HTR-8/SVneo (cell line): ENCODE data around the gene TMC4.
A peak's percentile ranks its signal among the peaks of the same experiment; 100 is the strongest.

Experiments used
- DNase-seq: peaks from one replicate; pipeline ENCODE4 v3.0.0; 2011; ENCODE audit warnings: low spot score, mixed read lengths; ENCODE audit not compliant: insufficient read length
- FAIRE-seq: peaks from 2 replicates; lab custom pipeline; 2011; peaks lifted over from hg19 to GRCh38; lab: Jason Lieb, UNC

The TMC4 gene

DNA sequence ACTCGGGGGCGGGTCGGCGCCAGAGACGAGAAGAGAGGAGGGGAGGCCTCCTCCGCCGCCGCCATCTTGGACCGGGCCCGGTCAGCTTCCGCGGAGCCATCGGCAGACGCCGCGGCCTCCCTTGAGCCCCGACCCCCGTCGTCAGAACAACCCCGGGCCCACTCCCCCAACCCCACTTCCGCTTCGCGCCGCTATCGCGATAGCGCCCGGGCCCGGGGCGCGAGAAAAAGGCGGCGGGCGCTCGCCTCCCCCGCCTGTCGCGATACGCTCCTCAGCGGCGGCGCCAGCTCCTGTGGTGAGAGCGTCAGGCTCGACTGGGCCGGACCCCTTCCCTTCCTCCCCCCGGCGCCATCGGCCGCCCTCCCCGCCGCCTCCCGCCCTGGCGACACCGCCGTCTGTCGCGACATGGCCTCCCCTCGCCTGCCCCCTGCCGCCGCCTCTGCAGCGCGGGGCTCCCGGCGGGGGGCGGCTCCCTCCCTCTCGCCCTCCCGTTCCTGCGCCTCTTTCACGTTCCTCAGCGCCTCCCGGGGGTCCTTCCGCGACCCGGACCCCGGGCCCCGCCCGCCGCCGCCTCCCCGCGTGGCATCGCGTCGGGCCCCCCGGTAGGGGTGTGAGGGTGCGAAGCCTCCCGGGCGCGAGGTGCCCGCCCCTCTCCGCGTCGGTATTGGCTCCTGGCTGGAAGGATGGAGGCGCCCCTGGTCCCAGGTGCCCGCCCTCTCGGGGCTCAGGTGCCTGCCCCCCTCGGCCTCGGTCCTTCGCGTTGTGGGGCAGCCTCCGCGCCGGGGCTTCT lies 35.1 kb downstream of the TMC4 start, which contains the start of gene CNOT3:
Gene CNOT3, plus strand, starts transcription at position 64 of the 790 bp plus-strand sequence. CDS start 5,217 bp downstream, outside the sequence.
- no peak for FAIRE-seq
- no peak for DNase-seq

DNA sequence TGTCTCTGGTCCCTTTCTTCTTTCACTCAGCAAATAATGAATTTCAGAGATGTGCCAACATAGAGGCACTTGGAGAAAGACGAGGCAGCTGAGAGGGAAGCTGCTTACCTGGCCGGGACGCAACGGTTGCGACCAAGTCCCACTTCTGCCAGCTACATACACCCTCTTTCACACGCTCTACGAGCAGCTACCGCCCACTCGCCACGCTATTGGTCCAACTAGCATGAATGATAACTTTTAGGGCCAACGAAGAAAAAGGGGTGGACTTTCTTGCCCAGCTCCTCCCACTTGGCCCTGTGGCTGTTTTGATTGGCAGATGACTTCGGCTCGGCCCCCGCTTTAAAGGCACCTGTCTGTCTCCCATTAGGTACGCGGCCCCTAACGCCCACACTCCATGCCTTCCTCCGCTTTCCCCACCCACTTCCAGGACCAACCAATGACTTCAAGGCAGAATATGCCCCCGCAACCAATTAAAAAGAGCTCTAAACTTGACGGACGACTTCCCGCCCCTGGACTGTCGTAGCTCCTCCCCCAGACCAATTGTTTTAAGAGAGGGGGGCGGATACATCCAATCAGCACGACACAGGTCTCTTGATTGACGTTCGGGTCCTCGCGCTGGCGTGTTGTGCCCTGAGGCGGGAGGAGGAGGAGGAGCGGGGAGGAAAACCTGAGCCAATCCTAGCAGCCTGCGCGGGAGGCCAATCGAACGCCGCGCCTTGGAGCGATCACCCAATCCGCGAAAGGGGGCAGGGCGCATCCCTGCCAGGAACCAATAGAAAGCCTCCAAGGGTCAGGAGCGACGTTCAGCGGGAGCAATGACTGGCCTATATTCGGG lies 35.9 kb downstream of the TMC4 start:
- DNase-seq (peak; percentile 99), FAIRE-seq (peak; percentile 95)

DNA sequence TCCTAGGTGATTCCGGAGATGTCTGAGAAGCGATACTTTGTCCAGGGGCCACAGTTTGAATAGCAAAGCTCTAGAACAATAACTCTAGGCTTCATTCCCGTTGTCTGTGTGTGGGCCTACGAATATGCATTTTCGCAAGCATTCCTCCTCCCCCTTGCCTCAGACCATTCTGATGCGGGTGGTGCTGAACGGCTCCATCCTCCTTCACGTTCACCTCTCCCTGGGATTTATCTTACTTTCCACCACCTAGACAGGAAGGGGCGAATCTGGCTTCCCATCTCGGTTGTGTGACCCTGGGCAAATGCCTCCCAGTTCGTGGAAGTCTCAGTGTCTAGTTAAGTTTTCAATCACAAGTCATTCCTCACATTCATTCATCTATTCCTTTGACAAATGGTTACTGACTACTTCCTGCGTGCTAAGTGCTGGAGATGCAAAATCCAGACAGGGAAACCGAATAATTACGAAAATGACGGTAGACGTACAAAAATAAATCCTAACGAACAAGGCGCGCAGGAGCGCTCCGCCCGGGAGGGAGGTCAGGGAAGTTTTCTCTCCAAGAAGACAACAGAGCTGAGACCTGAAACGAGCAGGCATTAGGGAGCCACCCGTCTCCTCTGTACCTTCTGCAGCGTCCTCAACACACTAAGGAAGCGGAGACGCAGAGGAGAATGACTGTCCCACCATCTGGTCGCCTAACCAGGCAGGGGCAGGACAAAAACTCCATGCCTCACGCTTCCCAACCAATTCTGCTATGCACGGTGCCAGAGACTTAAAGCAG lies 36.7 kb downstream of the TMC4 start:
- FAIRE-seq (no peak), DNase-seq (peak; percentile 41)

DNA sequence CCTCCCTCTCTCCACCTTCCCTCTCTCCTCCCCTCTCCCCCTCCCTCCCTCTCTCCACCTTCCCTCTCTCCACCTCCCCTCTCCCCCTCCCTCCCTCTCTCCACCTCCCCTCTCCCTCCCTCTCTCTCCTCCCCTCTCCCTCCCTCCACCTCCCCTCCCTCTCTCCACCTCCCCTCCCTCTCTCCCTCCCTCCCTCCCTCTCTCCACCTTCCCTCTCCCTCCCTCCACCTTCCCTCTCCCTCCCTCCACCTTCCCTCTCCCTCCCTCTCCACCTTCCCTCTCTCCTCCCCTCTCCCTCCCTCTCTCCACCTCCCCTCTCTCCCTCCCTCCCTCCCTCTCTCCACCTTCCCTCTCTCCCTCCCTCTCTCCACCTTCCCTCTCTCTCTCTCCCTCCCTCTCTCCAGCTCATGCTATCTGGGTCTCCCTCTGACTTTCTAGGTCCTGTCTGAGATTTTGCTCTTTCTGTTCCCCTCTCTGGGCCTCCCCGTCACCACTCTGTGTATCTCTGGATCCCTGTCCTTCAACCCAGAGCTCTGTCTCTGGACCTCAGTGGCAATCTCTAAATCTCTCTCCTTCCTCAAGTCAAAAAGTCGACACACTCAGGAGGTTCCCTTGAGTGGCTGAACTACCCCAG lies 38.9 kb downstream of the TMC4 start:
- FAIRE-seq (no peak), DNase-seq (no peak)

DNA sequence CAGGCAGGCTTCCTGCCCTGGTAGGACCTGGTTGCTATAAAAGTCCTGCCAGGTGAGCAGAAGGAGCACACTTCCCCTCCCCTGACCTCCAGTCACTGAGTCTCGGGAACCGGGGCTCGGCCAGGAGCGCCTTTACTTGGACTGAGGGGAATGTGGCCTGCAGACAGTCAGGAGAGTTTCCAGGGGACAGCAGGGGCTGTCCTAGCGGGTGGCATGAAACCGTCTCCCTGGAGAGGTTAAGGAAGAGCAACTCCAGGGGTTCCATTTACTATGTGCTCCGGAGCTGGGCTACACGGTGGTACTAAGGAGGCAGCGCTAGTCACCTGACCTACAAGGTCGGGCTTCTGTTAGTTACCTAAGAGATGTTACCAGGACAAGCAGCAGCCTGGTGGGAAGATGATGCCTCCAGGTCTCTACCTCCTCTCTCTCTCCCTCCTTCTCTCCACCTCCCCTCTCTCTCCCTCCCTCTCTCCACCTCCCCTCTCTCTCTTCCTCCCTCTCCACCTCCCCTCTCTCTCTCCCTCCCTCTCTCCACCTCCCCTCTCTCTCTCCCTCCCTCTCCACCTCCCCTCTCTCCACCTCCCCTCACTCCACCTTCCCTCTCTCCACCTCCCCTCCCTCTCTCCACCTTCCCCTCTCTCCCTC lies 39.5 kb downstream of the TMC4 start:
- FAIRE-seq (no peak), DNase-seq (no peak)

DNA sequence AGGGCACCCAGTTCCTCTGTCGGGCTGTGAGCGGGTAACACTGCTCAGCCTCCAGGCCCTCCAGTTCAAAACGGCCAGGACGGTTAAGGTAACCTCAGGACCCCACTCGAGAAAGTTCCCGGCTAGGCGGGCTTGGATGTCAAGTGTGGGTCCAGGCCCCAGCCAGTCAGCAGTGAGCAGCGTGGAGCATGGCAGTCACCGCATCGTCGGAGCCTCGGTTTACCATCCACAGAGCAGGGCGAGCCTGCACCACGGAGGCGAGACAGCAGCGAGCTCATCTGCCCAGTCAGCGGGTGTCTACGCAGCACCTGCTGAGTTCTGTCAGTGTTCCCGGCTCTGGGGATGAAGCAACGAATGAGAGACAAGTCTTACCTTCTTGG lies 43.4 kb downstream of the TMC4 start:
- FAIRE-seq = no peak
- DNase-seq = no peak

DNA sequence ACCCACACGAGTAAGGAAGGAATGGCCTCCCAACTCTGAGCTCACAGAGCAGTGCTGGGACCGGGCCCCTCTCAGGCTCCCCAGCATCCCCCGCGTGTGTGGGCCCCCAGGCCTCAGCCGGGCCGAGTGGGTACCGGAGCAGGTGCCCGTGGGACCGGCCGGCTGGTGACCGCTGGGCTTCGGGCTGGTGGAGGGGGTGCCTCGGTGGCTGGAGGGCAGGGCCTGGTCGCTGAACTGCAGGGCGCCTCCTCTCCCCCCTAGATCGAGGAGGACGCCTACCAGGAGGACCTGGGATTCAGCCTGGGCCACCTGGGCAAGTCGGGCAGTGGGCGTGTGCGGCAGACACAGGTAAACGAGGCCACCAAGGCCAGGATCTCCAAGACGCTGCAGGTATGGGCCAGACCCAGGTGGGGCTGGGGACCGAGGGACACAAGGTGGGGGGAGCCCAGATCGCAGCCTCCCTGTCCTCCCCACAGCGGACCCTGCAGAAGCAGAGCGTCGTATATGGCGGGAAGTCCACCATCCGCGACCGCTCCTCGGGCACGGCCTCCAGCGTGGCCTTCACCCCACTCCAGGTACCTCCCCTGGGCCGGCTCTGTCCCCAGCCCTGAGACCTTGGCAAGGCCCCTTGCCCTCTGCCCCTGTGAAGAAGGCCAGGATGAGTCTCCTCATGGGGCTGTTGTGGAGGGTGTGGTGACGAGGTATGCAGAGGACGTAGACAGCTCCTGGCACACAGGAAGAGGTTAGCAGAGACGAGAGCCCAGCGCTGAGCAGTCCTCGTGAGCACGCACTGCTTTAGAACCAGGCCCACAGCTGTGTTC lies 44.0 kb downstream of the TMC4 start:
- no peak for DNase-seq

DNA sequence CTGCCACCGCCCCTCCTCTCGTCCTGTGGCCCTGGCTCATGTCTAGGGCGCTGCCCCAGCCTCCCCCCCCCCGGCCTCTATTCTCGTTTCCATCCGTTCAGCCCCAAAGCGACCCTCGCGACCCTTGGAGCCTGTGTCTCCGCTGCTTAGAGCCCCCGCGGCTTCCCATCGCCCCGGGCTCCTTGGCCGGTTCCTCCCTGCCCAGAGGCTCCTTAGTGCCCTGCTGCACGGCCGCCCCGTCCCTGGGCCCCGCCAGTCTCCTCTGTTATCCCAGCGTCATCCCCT lies 44.6 kb downstream of the TMC4 start:
- FAIRE-seq (no peak), DNase-seq (no peak)

More for the DNA sequence above, 44.0 kb downstream of the TMC4 start:
- FAIRE-seq = no peak

DNA sequence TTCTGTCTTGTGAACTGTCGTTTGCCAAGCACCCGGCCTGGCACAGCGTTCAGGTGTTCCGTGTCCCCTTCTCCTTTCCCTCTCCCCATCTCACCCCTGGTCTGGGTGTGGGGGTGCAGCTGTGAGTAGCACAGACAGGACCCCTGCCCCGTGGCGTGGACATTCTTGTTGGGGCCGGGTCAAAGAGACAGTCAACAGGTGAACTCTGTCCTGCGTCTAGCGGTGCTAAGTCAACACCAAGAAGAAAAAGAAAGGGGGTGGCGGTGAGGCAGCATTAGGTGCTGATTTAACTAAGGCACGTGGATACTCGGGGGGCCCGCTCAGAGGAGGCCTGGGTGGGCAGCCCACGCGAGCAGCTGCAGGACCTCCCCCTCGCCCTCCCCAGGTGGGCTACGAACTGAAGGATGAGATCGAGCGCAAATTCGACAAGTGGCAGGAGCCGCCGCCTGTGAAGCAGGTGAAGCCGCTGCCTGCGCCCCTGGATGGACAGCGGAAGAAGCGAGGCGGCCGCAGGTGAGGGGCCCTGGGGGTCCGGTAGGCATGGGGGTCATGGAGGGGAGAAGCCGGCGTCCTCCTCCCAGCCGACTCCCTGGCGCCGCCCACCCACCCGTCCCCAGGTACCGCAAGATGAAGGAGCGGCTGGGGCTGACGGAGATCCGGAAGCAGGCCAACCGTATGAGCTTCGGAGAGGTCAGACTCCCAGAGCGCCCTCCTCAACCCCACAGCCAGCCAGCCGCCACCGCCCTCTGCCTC lies 45.1 kb downstream of the TMC4 start:
- DNase-seq (no peak), FAIRE-seq (no peak)

DNA sequence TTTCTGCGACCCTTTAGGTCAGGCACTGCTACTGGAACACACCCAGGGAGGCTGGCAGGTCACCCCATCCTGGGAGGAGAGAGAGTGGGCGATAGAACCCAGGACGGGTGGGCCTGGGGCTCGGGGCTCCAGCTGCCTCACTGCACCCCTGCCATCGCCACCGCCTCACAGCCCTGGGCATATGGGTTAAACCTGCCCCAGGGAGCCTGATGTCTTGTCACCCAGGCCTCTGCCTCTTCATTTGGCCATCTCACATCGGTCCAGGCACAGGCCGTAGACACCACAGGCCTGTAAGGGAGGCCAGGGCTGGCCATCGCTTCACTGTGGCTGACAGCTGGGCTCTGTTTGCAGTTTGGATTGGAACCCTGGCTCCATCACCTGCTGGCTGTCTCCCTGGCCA lies 47.2 kb downstream of the TMC4 start:
- DNase-seq = no peak
- FAIRE-seq = no peak

DNA sequence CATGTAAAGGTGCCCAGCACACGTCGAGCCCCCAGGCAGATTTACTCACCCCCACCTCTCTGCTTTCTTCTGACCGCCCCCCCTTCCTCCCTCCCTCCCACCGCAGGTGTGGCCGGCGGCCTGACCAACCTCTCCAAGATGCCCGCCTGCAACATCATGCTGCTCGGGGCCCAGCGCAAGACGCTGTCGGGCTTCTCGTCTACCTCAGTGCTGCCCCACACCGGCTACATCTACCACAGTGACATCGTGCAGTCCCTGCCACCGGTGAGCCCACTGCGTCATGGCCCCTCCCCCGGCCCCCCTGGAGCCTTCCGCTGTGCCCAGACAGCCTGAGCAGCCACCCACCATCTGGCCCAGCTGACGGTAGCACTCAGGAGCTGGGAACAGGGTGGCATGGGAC lies 48.6 kb downstream of the TMC4 start:
- FAIRE-seq = no peak

DNA sequence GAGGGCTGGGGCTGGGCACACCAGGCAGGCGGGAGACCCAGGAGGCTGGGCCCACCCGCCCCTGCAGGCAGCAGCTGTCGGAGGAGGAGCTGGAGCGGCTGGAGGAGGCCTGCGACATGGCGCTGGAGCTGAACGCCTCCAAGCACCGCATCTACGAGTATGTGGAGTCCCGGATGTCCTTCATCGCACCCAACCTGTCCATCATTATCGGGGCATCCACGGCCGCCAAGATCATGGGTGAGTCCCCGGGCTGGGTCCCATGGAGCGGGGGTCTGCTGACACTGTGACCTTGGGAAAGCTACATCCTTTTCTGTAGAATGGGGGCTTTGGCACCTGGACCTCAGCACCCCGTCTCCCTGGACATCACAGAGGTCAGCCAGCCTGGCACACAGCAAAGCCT lies 49.3 kb downstream of the TMC4 start:
- FAIRE-seq (no peak), DNase-seq (no peak)

More for the DNA sequence above, 48.6 kb downstream of the TMC4 start:
- DNase-seq = no peak

DNA sequence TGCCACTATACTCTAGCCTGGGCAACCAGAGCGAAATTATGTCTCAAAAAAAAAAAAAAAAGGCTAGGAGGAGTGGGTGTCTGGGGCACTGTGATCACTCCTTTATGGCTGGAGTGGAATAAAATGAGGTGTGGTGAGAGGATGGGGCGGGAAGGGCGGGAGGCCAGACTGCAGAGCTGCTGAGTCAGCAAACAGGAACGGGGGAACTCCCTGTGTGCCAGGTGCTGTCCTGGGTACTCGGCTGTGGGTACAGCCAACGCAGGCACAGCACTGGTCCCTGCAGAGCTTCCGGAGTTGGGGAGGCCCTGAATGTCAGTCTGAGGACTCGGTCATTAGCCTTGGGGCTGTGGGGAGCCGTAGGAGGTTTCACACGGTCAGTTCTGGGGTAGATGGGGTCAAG lies 51.7 kb downstream of the TMC4 start:
- DNase-seq = no peak
- no peak for FAIRE-seq

DNA sequence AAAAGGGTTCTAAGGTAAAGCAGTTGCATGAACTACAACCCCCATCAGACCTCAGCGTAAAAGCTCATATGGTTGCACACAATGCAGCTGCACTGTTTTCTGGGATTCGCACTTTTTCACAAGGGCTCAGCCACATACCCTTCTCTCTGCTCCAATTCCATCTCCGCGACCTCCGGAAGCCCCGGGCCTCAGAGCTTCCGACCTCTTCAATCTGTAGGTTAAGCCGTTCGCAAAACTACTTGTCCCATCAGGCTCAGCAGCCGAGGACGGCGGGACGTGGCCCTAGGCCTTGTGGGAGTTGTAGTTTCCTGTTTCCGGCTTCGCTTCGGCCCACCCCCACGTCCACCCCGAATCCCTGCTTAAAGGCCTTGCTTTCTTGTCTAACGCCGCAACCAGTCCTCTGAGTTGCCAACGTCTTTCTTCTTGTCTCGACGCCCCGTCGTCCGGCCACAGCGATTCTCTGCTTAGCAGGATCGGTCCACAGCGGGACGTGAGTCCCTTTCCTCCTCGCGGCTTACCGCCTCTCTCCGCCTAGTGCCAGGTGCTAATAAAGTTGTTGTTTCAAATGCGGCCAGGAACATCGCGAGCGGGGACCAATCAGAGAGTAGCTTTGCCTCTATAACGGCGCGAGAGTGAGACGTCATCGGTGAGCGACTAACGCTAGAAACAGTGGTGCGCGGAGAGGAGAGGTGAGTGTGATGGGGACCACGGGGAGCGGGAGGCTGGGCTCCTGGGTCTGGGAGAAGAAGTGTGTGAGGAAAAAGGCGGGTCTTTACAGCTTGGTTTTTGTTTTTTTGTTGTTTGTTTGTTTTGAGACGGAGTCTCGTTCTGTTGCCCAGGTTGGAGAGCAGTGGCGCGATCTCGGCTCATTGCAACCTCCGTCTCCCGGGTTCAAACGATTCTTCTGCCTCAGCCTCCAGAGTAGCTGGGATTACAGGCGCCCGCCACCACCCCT lies 57.6 kb downstream of the TMC4 start, which contains the start of the genes PRPF31 and TFPT:
Gene PRPF31, plus strand, starts transcription at position 646 of the 955 bp plus-strand sequence. CDS start 2,525 bp downstream, outside the sequence.
Gene TFPT, minus strand, starts transcription at position 549 of the 955 bp plus-strand sequence. Its CDS starts 388 bp downstream, at position 161.
- FAIRE-seq = peak; percentile 99
- peak; percentile 96 for DNase-seq

DNA sequence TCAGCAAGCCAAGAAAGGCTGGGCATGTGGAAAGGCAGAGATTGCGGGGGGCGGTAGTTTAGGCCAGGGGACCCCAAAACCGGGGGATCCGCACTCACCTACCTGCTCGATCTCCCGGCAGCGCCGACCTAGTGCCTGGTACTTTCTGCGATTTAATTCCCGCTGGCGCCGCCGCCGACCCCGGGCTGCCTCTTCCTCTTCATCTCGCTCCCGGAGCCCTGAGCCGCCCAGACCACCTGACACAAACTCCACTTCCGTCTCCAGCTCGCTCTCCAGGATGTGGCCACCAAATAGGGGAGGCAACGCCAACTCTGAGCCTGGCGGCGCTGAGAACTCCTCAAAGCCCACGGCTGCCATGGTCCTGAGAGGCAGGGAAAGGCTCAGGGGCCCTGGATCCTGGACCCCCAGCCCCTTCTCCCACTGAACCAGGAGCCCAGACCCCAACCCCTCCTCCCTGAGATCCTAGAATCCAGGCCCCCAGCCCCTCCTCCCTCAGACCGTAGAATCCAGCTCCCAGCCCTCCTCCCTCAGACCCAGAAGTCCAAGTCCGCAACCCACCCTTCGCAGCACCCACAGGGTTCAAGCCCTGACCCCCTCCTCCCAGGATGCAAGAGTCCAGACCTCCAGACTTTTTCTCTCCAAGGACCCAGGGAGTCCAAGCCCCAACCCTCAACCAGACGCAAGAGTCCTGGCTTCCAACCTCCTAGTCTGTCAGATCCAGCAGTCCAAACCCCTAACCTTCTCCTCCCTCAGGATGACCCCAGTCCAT lies 58.4 kb downstream of the TMC4 start:
- FAIRE-seq (no peak), DNase-seq (no peak)
